KMS-11 (cell line): ENCODE data around the gene UHMK1.

Experiments used
- H2AFZ ChIP-seq: fragments of 200-600 bp; sonication (generic); 2 replicates; pipeline ENCODE4 v1.6.1; 2016; ENCODE audit warnings: antibody characterized with exemption, mixed run types, low read depth
- H3K27ac ChIP-seq: fragments of 200-600 bp; sonication (generic); 2 replicates; pipeline ENCODE4 v1.6.1; 2016; ENCODE audit warnings: mild to moderate bottlenecking, mixed run types
- H3K27me3 ChIP-seq: fragments of 200-600 bp; sonication (generic); 2 replicates; pipeline ENCODE4 v1.6.1; 2017; ENCODE audit warnings: mild to moderate bottlenecking, low read depth, mixed run types, moderate library complexity; ENCODE audit not compliant: insufficient read depth
- H3K36me3 ChIP-seq: fragments of 200-600 bp; sonication (generic); 2 replicates; pipeline ENCODE4 v1.6.1; 2017; ENCODE audit warnings: mild to moderate bottlenecking, mixed run types; ENCODE audit not compliant: insufficient read depth
- H3K4me1 ChIP-seq: fragments of 200-600 bp; sonication (generic); 2 replicates; pipeline ENCODE4 v1.6.1; 2016; ENCODE audit warnings: mild to moderate bottlenecking, low read depth, mixed run types; ENCODE audit not compliant: poor library complexity, severe bottlenecking
- H3K4me2 ChIP-seq: fragments of 200-600 bp; sonication (generic); 2 replicates; pipeline ENCODE4 v1.7.0; 2016; ENCODE audit warnings: mild to moderate bottlenecking, mixed run types
- H3K4me3 ChIP-seq: fragments of 200-600 bp; sonication (generic); IDR thresholded peaks from 2 replicates; pipeline ENCODE4 v1.6.1; 2017; ENCODE audit warnings: low read depth, low read length, mixed read lengths; ENCODE audit not compliant: insufficient read depth
- H3K79me2 ChIP-seq: fragments of 200-600 bp; sonication (generic); 2 replicates; pipeline ENCODE4 v1.6.1; 2016; ENCODE audit warnings: low read depth, mixed run types; ENCODE audit not compliant: insufficient read depth
- H3K9ac ChIP-seq: fragments of 200-600 bp; sonication (generic); 2 replicates; pipeline ENCODE4 v1.6.1; 2016; ENCODE audit warnings: mild to moderate bottlenecking, mixed run types
- H4K20me1 ChIP-seq: fragments of 200-600 bp; sonication (generic); 2 replicates; pipeline ENCODE4 v1.6.1; 2016; ENCODE audit warnings: mild to moderate bottlenecking, mixed run types; ENCODE audit not compliant: insufficient read depth
- CTCF ChIP-seq: fragments of 200-600 bp; sonication (generic); conservative IDR thresholded peaks from 2 replicates; pipeline ENCODE4 v1.6.1; 2017; ENCODE audit warnings: low read depth, mild to moderate bottlenecking, antibody characterized with exemption, low read length, moderate library complexity, mixed read lengths

UHMK1 gene

GRCh38 chr1:162530307-162530987, 32.8 kb downstream of the UHMK1 start:
- no peak for TF ChIP-seq CTCF

GRCh38 chr1:162530988-162531319, 33.3 kb downstream of the UHMK1 start:
- peaks cover 34% of the 10 kb centered on the region for H3K4me1 ChIP-seq
- no peaks in the 10 kb centered on the region for H3K36me3 ChIP-seq
- TF ChIP-seq CTCF = no peak
- H3K79me2 ChIP-seq = no peaks in the 10 kb centered on the region; the same call in 1 of the 2 replicates
- H3K4me2 ChIP-seq = no peak overlapping the region
- no peaks in the 10 kb centered on the region for H4K20me1 ChIP-seq
- H2AFZ ChIP-seq = no peak overlapping the region
- H3K27me3 ChIP-seq = no peaks in the 10 kb centered on the region
- no peak overlapping the region for H3K9ac ChIP-seq
- H3K4me3 ChIP-seq = no peak overlapping the region
- no peak overlapping the region for H3K27ac ChIP-seq

More at GRCh38 chr1:162530307-162530987, 32.8 kb downstream of the UHMK1 start:
- Histone ChIP-seq H3K4me3 (no peak overlapping the region), H3K79me2 (no peaks in the 10 kb centered on the region; the same call in 1 of the 2 replicates), H3K9ac (no peak overlapping the region), H3K4me2 (peak overlapping the region; percentile 12), H4K20me1 (no peaks in the 10 kb centered on the region), H3K27ac (no peak overlapping the region), H3K4me1 (peaks cover 34% of the 10 kb centered on the region), H2AFZ (no peak overlapping the region), H3K27me3 (no peaks in the 10 kb centered on the region), H3K36me3 (no peaks in the 10 kb centered on the region)

GRCh38 chr1:162535501-162535900, 37.9 kb downstream of the UHMK1 start:
- Histone ChIP-seq H3K4me3 (no peak overlapping the region), H4K20me1 (no peaks in the 10 kb centered on the region), H3K4me2 (no peak overlapping the region), H3K79me2 (no peaks in the 10 kb centered on the region), H3K9ac (no peak overlapping the region), H3K27ac (no peak overlapping the region), H2AFZ (no peak overlapping the region), H3K27me3 (no peaks in the 10 kb centered on the region), H3K36me3 (no peaks in the 10 kb centered on the region), H3K4me1 (peaks cover 14% of the 10 kb centered on the region)
- no peak for TF ChIP-seq CTCF

GRCh38 chr1:162536511-162536910, 38.9 kb downstream of the UHMK1 start:
- Histone ChIP-seq H3K36me3 (no peaks in the 10 kb centered on the region), H3K9ac (no peak overlapping the region), H3K79me2 (no peaks in the 10 kb centered on the region), H4K20me1 (no peaks in the 10 kb centered on the region), H3K4me2 (no peak overlapping the region), H3K27ac (no peak overlapping the region), H3K27me3 (no peaks in the 10 kb centered on the region), H2AFZ (no peak overlapping the region), H3K4me3 (no peak overlapping the region), H3K4me1 (peaks cover 10% of the 10 kb centered on the region)
- TF ChIP-seq CTCF = no peak
